ENCODE results near the gene ZNF805. TPM values are rescaled to one million over a fixed set of nuclear protein-coding genes. Genes with fewer than 3 reads are reported as not detected.

ZNF805 gene
- total and polyA plus RNA-seq, 2 donors (not counting 3 experiments of a cell fraction or from before 2014, with no cell fraction given): 1.6 to 8.6 TPM

- no peaks in the 10 kb centered on the region for H3K79me2 ChIP-seq (ENCODE audit: control insufficient read depth, insufficient read depth, low read length)
- no TSS peak for BruUV-seq (replicated peaks)
- H2AFZ ChIP-seq (ENCODE audit: low read depth, low read length): no peak overlapping the region
- dilution Hi-C loops (cut with MboI; ENCODE audit: extremely low pct_ligation_motif_present, low sequenced_read_pairs) (no loop called here), intact Hi-C loops (cut with micrococcal nuclease) (no loop called here)
- TF ChIP-seq FOS (IDR thresholded peaks at IDR 0.05; ENCODE audit: borderline replicate concordance, insufficient read depth, low read length) (no peak), MYC (IDR thresholded peaks at IDR 0.05; ENCODE audit: low read depth, low read length) (no peak), POLR2A (IDR thresholded peaks at IDR 0.05; ENCODE audit: low read depth, low read length) (no peak), JUN (IDR thresholded peaks at IDR 0.05; ENCODE audit: borderline replicate concordance, insufficient read depth, insufficient read length, low read depth) (no peak), MAX (IDR thresholded peaks at IDR 0.05; ENCODE audit: insufficient read depth, insufficient read length) (no peak), POLR2AphosphoS5 (IDR thresholded peaks at IDR 0.05; ENCODE audit: insufficient read depth, low read depth, low read length) (no peak), EZH2 (IDR thresholded peaks at IDR 0.05; ENCODE audit: borderline replicate concordance, low read depth, low read length, severe bottlenecking) (no peak), GATA2 (IDR thresholded peaks at IDR 0.05; ENCODE audit: insufficient read depth, insufficient read length, low read depth, low read length) (no peak)
- ChIA-PET CTCF (no interaction called here), POLR2A (no interaction called here)
- H3K36me3 ChIP-seq (ENCODE audit: control insufficient read depth in 2 of 2, extremely low read depth in 1 of 2, insufficient read depth in 2 of 2, low read length in 2 of 2): no peaks in the 10 kb centered on the region
- no peak for DNase-seq (ENCODE audit: low read depth, low spot score)
- no peaks in the 10 kb centered on the region for H4K20me1 ChIP-seq (replicated peaks; ENCODE audit: control insufficient read depth, extremely low read depth, insufficient read depth, low read length)
- no peak for FAIRE-seq
- H3K27me3 ChIP-seq (ENCODE audit: control insufficient read depth in 2 of 2, insufficient read depth in 2 of 2, low read length in 2 of 2): no peaks in the 10 kb centered on the region
- H3K4me1 ChIP-seq (ENCODE audit: control insufficient read depth, extremely low read depth, insufficient read depth, low read length): no peaks in the 10 kb centered on the region
- H3K9me1 ChIP-seq (replicated peaks; ENCODE audit: control insufficient read depth, extremely low read depth, insufficient read depth, low read length): no peaks in the 10 kb centered on the region
- no peak overlapping the region for H3K27ac ChIP-seq (ENCODE audit: insufficient read depth, low read depth, low read length)
- no peaks in the 10 kb centered on the region for H3K9me3 ChIP-seq (replicated peaks; ENCODE audit: control insufficient read depth, insufficient read depth, low read length)
- no peak overlapping the region for H3K4me3 ChIP-seq (replicated peaks in 1 of 3; ENCODE audit: insufficient read depth in 1 of 3, low read depth in 1 of 3, low read length in 3 of 3)
- no peak overlapping the region for H3K9ac ChIP-seq (replicated peaks; ENCODE audit: extremely low read depth, insufficient read depth, low read length)
- no peak overlapping the region for H3K4me2 ChIP-seq (ENCODE audit: insufficient read depth, low read length)
These were observed 30.8 kb downstream of the ZNF805 start for GRCh38 chr19:57271280-57271679.

- H4K20me1 ChIP-seq (replicated peaks; ENCODE audit: control insufficient read depth, extremely low read depth, insufficient read depth, low read length): no peaks in the 10 kb centered on the region
- dilution Hi-C loops (cut with MboI; ENCODE audit: extremely low pct_ligation_motif_present, low sequenced_read_pairs): no loop called here
- no TSS peak for BruUV-seq (replicated peaks)
- H2AFZ ChIP-seq (ENCODE audit: low read depth, low read length): no peak overlapping the region
- no peak for DNase-seq (ENCODE audit: low read depth, low spot score)
- no peaks in the 10 kb centered on the region for H3K4me1 ChIP-seq (ENCODE audit: control insufficient read depth, extremely low read depth, insufficient read depth, low read length)
- no peaks in the 10 kb centered on the region for H3K9me3 ChIP-seq (replicated peaks; ENCODE audit: control insufficient read depth, insufficient read depth, low read length)
- H3K27ac ChIP-seq (ENCODE audit: insufficient read depth, low read depth, low read length): no peak overlapping the region
- no peaks in the 10 kb centered on the region for H3K9me1 ChIP-seq (replicated peaks; ENCODE audit: control insufficient read depth, extremely low read depth, insufficient read depth, low read length)
- CTCF ChIA-PET: no interaction called here
- TF ChIP-seq EZH2 (IDR thresholded peaks at IDR 0.05; ENCODE audit: borderline replicate concordance, low read depth, low read length, severe bottlenecking): no peak
- no peak for TF ChIP-seq POLR2A (IDR thresholded peaks at IDR 0.05; ENCODE audit: low read depth, low read length)
- TF ChIP-seq GATA2 (IDR thresholded peaks at IDR 0.05; ENCODE audit: insufficient read depth, insufficient read length, low read depth, low read length): no peak
- TF ChIP-seq MYC (IDR thresholded peaks at IDR 0.05; ENCODE audit: low read depth, low read length): no peak
- no peak for TF ChIP-seq FOS (IDR thresholded peaks at IDR 0.05; ENCODE audit: borderline replicate concordance, insufficient read depth, low read length)
- no peak for TF ChIP-seq JUN (IDR thresholded peaks at IDR 0.05; ENCODE audit: borderline replicate concordance, insufficient read depth, insufficient read length, low read depth)
- no peak for TF ChIP-seq CTCF (IDR thresholded peaks at IDR 0.05; ENCODE audit: extremely low read depth in 1 of 2, insufficient read depth in 1 of 2, low read depth in 1 of 2, low read length in 2 of 2)
- no peak for TF ChIP-seq MAX (IDR thresholded peaks at IDR 0.05; ENCODE audit: insufficient read depth, insufficient read length)
- no peak for TF ChIP-seq POLR2AphosphoS5 (IDR thresholded peaks at IDR 0.05; ENCODE audit: insufficient read depth, low read depth, low read length)
- H3K27me3 ChIP-seq (ENCODE audit: control insufficient read depth in 2 of 2, insufficient read depth in 2 of 2, low read length in 2 of 2): no peaks in the 10 kb centered on the region
- POLR2A ChIA-PET: no interaction called here
- no peak for FAIRE-seq
- H3K79me2 ChIP-seq (ENCODE audit: control insufficient read depth, insufficient read depth, low read length): no peaks in the 10 kb centered on the region
- no peak overlapping the region for H3K4me3 ChIP-seq (replicated peaks in 1 of 3; ENCODE audit: insufficient read depth in 1 of 3, low read depth in 1 of 3, low read length in 3 of 3)
- no peak overlapping the region for H3K4me2 ChIP-seq (ENCODE audit: insufficient read depth, low read length)
- no peak overlapping the region for H3K9ac ChIP-seq (replicated peaks; ENCODE audit: extremely low read depth, insufficient read depth, low read length)
- intact Hi-C loops (cut with micrococcal nuclease): no loop called here
- no peaks in the 10 kb centered on the region for H3K36me3 ChIP-seq (ENCODE audit: control insufficient read depth in 2 of 2, extremely low read depth in 1 of 2, insufficient read depth in 2 of 2, low read length in 2 of 2)
These were observed 32.6 kb downstream of the ZNF805 start for GRCh38 chr19:57273014-57273413.

All from endothelial cell of umbilical vein (primary cell).